IMR-90 (cell line): ENCODE data around the gene TMEM26. TPM values are rescaled to one million over a fixed set of nuclear protein-coding genes. Genes with fewer than 3 reads are reported as not detected.

Source experiments
- ATAC-seq: fragments of 200-7000 bp; cut with Tn5 transposase; 2 replicates; pipeline ENCODE4 v1.9.1; 2020; ENCODE audit warnings: low read depth, mild to moderate bottlenecking, moderate library complexity
- BruUV-seq: library from RNA; stranded (reverse); fragments of 400-500 nt; replicated peaks from 2 replicates; lab custom pipeline; 2021; lab: Mats Ljungman, UMichigan
- CTCF ChIA-PET: fragments of 300-600 bp; formaldehyde crosslinking; extraction: SDS; loops from one replicate; lab custom pipeline; 2021; ENCODE audit warnings: antibody characterized with exemption; lab: Yijun Ruan, JAX
- POLR2A ChIA-PET: fragments of 300-600 bp; sonication (Branson Sonifier 250); formaldehyde crosslinking; loops from one replicate; lab custom pipeline; 2022; ENCODE audit warnings: antibody characterized with exemption; ENCODE audit not compliant: unreplicated experiment; lab: Charles Lee
- DNase-seq: peaks from one replicate; pipeline ENCODE4 v3.0.0; 2013
- H2AFZ ChIP-seq: replicated peaks from 2 replicates; pipeline ENCODE3; 2013; ENCODE audit warnings: low read length, mild to moderate bottlenecking; ENCODE audit not compliant: poor library complexity
- H2AK5ac ChIP-seq: 2 replicates; pipeline ENCODE4 v1.6.1; 2013; ENCODE audit warnings: low read depth, low read length, inconsistent platforms
- H2AK9ac ChIP-seq: replicated peaks from 2 replicates; pipeline ENCODE3; 2013; ENCODE audit warnings: mild to moderate bottlenecking, low read depth, low read length, moderate library complexity; ENCODE audit not compliant: poor library complexity
- H2BK120ac ChIP-seq: 2 replicates; pipeline ENCODE4 v1.6.1; 2013; ENCODE audit warnings: low read depth, low read length, inconsistent platforms
- H2BK15ac ChIP-seq: 3 replicates; pipeline ENCODE4 v1.6.1; 2013; ENCODE audit warnings: low read depth, low read length, inconsistent platforms
- H2BK20ac ChIP-seq: 2 replicates; pipeline ENCODE4 v1.6.1; 2013; ENCODE audit warnings: low read depth, mild to moderate bottlenecking, inconsistent platforms, low read length, moderate library complexity
- H2BK5ac ChIP-seq: 2 replicates; pipeline ENCODE4 v1.6.1; 2013; ENCODE audit warnings: mild to moderate bottlenecking, low read depth, low read length, inconsistent platforms; ENCODE audit not compliant: poor library complexity, severe bottlenecking
- H3K14ac ChIP-seq: replicated peaks from 2 replicates; pipeline ENCODE4 v1.6.1; 2013; ENCODE audit warnings: low read depth, low read length, inconsistent platforms
- H3K18ac ChIP-seq: 2 replicates; pipeline ENCODE4 v1.6.1; 2013; ENCODE audit warnings: low read depth, low read length, control low read depth
- H3K23ac ChIP-seq: 2 replicates; pipeline ENCODE4 v1.6.1; 2013; ENCODE audit warnings: low read depth, low read length, inconsistent platforms
- H3K27ac ChIP-seq: 2 replicates; pipeline ENCODE4 v1.5.1; 2013; ENCODE audit warnings: mild to moderate bottlenecking, control low read depth, low read length; ENCODE audit not compliant: insufficient read depth
- H3K27me3 ChIP-seq: 2 replicates; pipeline ENCODE4 v1.6.1; 2013; ENCODE audit warnings: low read length; ENCODE audit not compliant: control insufficient read depth, insufficient read depth
- H3K36me3 ChIP-seq: 2 replicates; pipeline ENCODE4 v1.6.1; 2013; ENCODE audit warnings: low read length, mixed read lengths; ENCODE audit not compliant: control insufficient read depth, insufficient read depth
- H3K4ac ChIP-seq: 2 replicates; pipeline ENCODE4 v1.6.1; 2013; ENCODE audit warnings: low read depth, low read length, inconsistent platforms
- H3K4me1 ChIP-seq: 2 replicates; pipeline ENCODE4 v1.6.1; 2013; ENCODE audit warnings: low read length, mixed read lengths; ENCODE audit not compliant: control insufficient read depth, insufficient read depth
- H3K4me2 ChIP-seq: 2 replicates; pipeline ENCODE4 v1.6.1; 2013; ENCODE audit warnings: low read depth, mild to moderate bottlenecking, control low read depth, low read length, moderate library complexity
- H3K4me3 ChIP-seq: 2 replicates; pipeline ENCODE4 v1.5.1; 2013; ENCODE audit warnings: low read depth, mild to moderate bottlenecking, control low read depth, low read length, moderate library complexity; ENCODE audit not compliant: insufficient read depth
- H3K56ac ChIP-seq: 2 replicates; pipeline ENCODE4 v1.6.1; 2013; ENCODE audit warnings: low read length, inconsistent platforms; ENCODE audit not compliant: insufficient read depth; ENCODE audit errors: extremely low read depth
- H3K79me1 ChIP-seq, 2 experiments: 2 replicates each; pipeline ENCODE4 v1.6.1; 2013; ENCODE audit warnings: low read length in 2 of 2, inconsistent platforms in 1 of 2, low read depth in 1 of 2
- H3K9ac ChIP-seq: 2 replicates; pipeline ENCODE4 v1.6.1; 2013; ENCODE audit warnings: low read depth, low read length, control low read depth
- H3K9me1 ChIP-seq: 2 replicates; pipeline ENCODE4 v1.6.1; 2013; ENCODE audit warnings: low read length, inconsistent platforms; ENCODE audit not compliant: insufficient read depth
- H3K9me3 ChIP-seq: 2 replicates; pipeline ENCODE4 v1.6.1; 2013; ENCODE audit warnings: low read length; ENCODE audit not compliant: control insufficient read depth, insufficient read depth
- H4K20me1 ChIP-seq: 2 replicates; pipeline ENCODE4 v1.6.1; 2013; ENCODE audit warnings: low read length, inconsistent platforms; ENCODE audit not compliant: insufficient read depth
- H4K5ac ChIP-seq: 2 replicates; pipeline ENCODE4 v1.6.1; 2013; ENCODE audit warnings: mild to moderate bottlenecking, low read depth, low read length, control low read depth
- H4K8ac ChIP-seq, 2 experiments: 2 replicates each; pipeline ENCODE4 v1.6.1; 2013; ENCODE audit warnings: low read depth in 2 of 2, low read length in 2 of 2, control low read depth in 1 of 2, inconsistent platforms in 1 of 2
- H4K91ac ChIP-seq: 2 replicates; pipeline ENCODE4 v1.6.1; 2013; ENCODE audit warnings: low read depth, low read length, inconsistent platforms; ENCODE audit not compliant: insufficient read depth
- BHLHE40 ChIP-seq: fragments of 150-350 bp; IDR thresholded peaks from 2 replicates; pipeline ENCODE4 v1.6.1; 2016; ENCODE audit warnings: mild to moderate bottlenecking, low read depth, low read length
- CEBPB ChIP-seq: IDR thresholded peaks from 2 replicates; pipeline ENCODE4 v1.6.1; 2012; ENCODE audit warnings: low read depth, low read length, improper control_type of control experiment
- CHD1 ChIP-seq: IDR thresholded peaks from 2 replicates; pipeline ENCODE4 v1.6.1; 2012; ENCODE audit warnings: low read depth, low read length, improper control_type of control experiment
- FOS ChIP-seq: fragments of 150-350 bp; IDR thresholded peaks from 2 replicates; pipeline ENCODE4 v1.6.1; 2016; ENCODE audit warnings: low read depth, low read length
- MAFK ChIP-seq: IDR thresholded peaks from 2 replicates; pipeline ENCODE4 v1.6.1; 2012; ENCODE audit warnings: low read depth, low read length, improper control_type of control experiment
- MAZ ChIP-seq: IDR thresholded peaks from 2 replicates; pipeline ENCODE4 v1.6.1; 2012; ENCODE audit warnings: low read depth, mild to moderate bottlenecking, low read length, improper control_type of control experiment, moderate library complexity, borderline replicate concordance
- MXI1 ChIP-seq: IDR thresholded peaks from 2 replicates; pipeline ENCODE4 v1.6.1; 2012; ENCODE audit warnings: low read depth, mild to moderate bottlenecking, low read length, moderate library complexity, borderline replicate concordance
- NFE2L2 ChIP-seq: fragments of 150-350 bp; IDR thresholded peaks from 2 replicates; pipeline ENCODE4 v1.6.1; 2016; ENCODE audit warnings: low read depth, mild to moderate bottlenecking, low read length
- POLR2A ChIP-seq: IDR thresholded peaks from 2 replicates; pipeline ENCODE4 v1.6.1; 2012; ENCODE audit warnings: mild to moderate bottlenecking, low read depth, low read length
- RAD21 ChIP-seq: IDR thresholded peaks from 2 replicates; pipeline ENCODE4 v1.6.1; 2012; ENCODE audit warnings: low read length, improper control_type of control experiment
- RCOR1 ChIP-seq: IDR thresholded peaks from 2 replicates; pipeline ENCODE4 v1.6.1; 2012; ENCODE audit warnings: mild to moderate bottlenecking, low read length, improper control_type of control experiment; ENCODE audit not compliant: insufficient replicate concordance
- RFX5 ChIP-seq: IDR thresholded peaks from 2 replicates; pipeline ENCODE4 v1.8.0; 2012; ENCODE audit warnings: low read depth, mild to moderate bottlenecking, low read length, moderate library complexity
- SMC3 ChIP-seq: fragments of 150-350 bp; IDR thresholded peaks from 2 replicates; pipeline ENCODE4 v1.6.1; 2016; ENCODE audit warnings: low read depth, mild to moderate bottlenecking, antibody characterized with exemption, low read length, moderate library complexity
- WGBS, 2 experiments: methylation state at CpG; one replicate each; pipeline versions ENCODE4 v1.1.5 to v1.1.7; 2013; ENCODE audit warnings: missing lambda C conversion rate in 2 of 2; ENCODE audit not compliant: insufficient read length in 1 of 2; ENCODE audit errors: extremely low coverage in 2 of 2; 5-methylcytosine and 5-hydroxymethylcytosine counted together
- dilution Hi-C: fragments of 300-500 bp; cut with HindIII; formaldehyde crosslinking; loops from one replicate; pipeline ENCODE4 v1.14.3; 2018; ENCODE audit warnings: low sequenced_read_pairs; ENCODE audit not compliant: unreplicated experiment
- in situ Hi-C: fragments of 300-500 bp; cut with MboI; formaldehyde crosslinking; loops from 3 replicates; pipeline ENCODE4 v1.14.3; 2019; ENCODE audit warnings: low sequenced_read_pairs, inconsistent platforms, mixed read lengths
- intact Hi-C: fragments of 100-400 bp; cut with micrococcal nuclease; formaldehyde crosslinking; loops from 2 replicates; pipeline ENCODE4 v1.10.0; 2022
- polyA plus RNA-seq, 3 experiments: library from polyadenylated mRNA; depleted of rRNA; stranded (reverse); fragments of >200 nt; gene quantifications; 2 replicates each; pipeline ENCODE4 v1.2.3, GENCODE V29; 2012; ENCODE audit warnings: low replicate concordance in 1 of 3
- total RNA-seq: library from RNA; depleted of rRNA; stranded (reverse); fragments of >200 nt; gene quantifications from 2 replicates; pipeline ENCODE4 v1.2.3, GENCODE V29; 2012
- TF ChIP-seq, protein P1 (sequence below): conservative IDR thresholded peaks from 2 replicates; pipeline ENCODE4 v1.5.1; 2012; ENCODE audit warnings: mild to moderate bottlenecking, low read depth, low read length, improper control_type of control experiment
- TF ChIP-seq, protein P2 (sequence below): fragments of 150-350 bp; IDR thresholded peaks from 2 replicates; pipeline ENCODE4 v1.6.1; 2016; ENCODE audit warnings: low read depth, mild to moderate bottlenecking, low read length, moderate library complexity, borderline replicate concordance
- TF ChIP-seq, protein P3 (sequence below): fragments of 150-350 bp; IDR thresholded peaks from 2 replicates; pipeline ENCODE4 v1.6.1; 2017; ENCODE audit warnings: mild to moderate bottlenecking, antibody characterized with exemption, low read length, low read depth

Gene TMEM26
- total and polyA plus RNA-seq, 2 of the 4 experiments (the other 2 are of a cell fraction): 0.22 to 0.36 TPM

DNA sequence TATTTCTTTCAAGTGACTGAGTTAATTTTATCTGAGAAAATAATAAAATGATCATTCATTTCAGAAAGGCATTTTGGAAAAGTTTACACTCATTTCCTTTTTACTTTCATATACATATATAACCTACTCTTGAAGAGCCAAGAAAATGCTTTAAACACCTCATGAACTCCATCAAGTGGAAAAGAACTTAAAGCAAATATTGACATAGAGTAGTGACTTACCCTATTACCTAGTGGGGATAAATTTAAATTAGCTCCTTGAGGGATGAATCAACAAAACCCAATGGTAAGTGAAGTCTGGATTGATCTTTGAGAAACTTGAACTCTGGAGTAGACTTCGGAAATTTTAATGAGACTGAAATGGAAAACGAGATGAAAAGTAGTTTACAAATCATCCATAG lies 88.6 kb downstream of the TMEM26 start:
- TF ChIP-seq, protein P1, sequence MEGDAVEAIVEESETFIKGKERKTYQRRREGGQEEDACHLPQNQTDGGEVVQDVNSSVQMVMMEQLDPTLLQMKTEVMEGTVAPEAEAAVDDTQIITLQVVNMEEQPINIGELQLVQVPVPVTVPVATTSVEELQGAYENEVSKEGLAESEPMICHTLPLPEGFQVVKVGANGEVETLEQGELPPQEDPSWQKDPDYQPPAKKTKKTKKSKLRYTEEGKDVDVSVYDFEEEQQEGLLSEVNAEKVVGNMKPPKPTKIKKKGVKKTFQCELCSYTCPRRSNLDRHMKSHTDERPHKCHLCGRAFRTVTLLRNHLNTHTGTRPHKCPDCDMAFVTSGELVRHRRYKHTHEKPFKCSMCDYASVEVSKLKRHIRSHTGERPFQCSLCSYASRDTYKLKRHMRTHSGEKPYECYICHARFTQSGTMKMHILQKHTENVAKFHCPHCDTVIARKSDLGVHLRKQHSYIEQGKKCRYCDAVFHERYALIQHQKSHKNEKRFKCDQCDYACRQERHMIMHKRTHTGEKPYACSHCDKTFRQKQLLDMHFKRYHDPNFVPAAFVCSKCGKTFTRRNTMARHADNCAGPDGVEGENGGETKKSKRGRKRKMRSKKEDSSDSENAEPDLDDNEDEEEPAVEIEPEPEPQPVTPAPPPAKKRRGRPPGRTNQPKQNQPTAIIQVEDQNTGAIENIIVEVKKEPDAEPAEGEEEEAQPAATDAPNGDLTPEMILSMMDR: no peak
- TF ChIP-seq SMC3 (no peak), RFX5 (no peak), NFE2L2 (no peak), CHD1 (no peak), BHLHE40 (no peak), RAD21 (no peak), FOS (no peak), MXI1 (no peak), MAZ (no peak), POLR2A (no peak), RCOR1 (no peak), MAFK (no peak), CEBPB (no peak)
- TF ChIP-seq, protein P2, sequence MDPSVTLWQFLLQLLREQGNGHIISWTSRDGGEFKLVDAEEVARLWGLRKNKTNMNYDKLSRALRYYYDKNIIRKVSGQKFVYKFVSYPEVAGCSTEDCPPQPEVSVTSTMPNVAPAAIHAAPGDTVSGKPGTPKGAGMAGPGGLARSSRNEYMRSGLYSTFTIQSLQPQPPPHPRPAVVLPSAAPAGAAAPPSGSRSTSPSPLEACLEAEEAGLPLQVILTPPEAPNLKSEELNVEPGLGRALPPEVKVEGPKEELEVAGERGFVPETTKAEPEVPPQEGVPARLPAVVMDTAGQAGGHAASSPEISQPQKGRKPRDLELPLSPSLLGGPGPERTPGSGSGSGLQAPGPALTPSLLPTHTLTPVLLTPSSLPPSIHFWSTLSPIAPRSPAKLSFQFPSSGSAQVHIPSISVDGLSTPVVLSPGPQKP: no peak
- TF ChIP-seq, protein P3, sequence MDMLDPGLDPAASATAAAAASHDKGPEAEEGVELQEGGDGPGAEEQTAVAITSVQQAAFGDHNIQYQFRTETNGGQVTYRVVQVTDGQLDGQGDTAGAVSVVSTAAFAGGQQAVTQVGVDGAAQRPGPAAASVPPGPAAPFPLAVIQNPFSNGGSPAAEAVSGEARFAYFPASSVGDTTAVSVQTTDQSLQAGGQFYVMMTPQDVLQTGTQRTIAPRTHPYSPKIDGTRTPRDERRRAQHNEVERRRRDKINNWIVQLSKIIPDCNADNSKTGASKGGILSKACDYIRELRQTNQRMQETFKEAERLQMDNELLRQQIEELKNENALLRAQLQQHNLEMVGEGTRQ: no peak
- H2BK20ac ChIP-seq: no peak overlapping the region
- no peak overlapping the region for H2AFZ ChIP-seq
- WGBS, 2 experiments: no CpG with 5 or more reads among the region's 2 CpGs
- no peaks in the 10 kb centered on the region for H4K20me1 ChIP-seq
- no peak overlapping the region for H3K18ac ChIP-seq
- no peaks in the 10 kb centered on the region for H3K9me1 ChIP-seq
- in situ Hi-C loops: no loop called here
- no peak overlapping the region for H3K27ac ChIP-seq
- no peak overlapping the region for H2BK120ac ChIP-seq
- H3K4me1 ChIP-seq: no peaks in the 10 kb centered on the region
- no peak overlapping the region for H3K4me3 ChIP-seq
- DNase-seq (no peak), ATAC-seq (no peak)
- H3K79me1 ChIP-seq: no peaks in the 10 kb centered on the region
- H3K4me2 ChIP-seq: no peak overlapping the region
- H3K9ac ChIP-seq: no peak overlapping the region
- no peaks in the 10 kb centered on the region for H3K27me3 ChIP-seq
- BruUV-seq: no TSS peak
- no peak overlapping the region for H3K56ac ChIP-seq
- no peak overlapping the region for H4K8ac ChIP-seq
- ChIA-PET CTCF (no interaction called here), POLR2A (no interaction called here)
- H2BK15ac ChIP-seq: no peak overlapping the region
- intact Hi-C loops: no loop called here
- no peak overlapping the region for H2BK5ac ChIP-seq
- H3K23ac ChIP-seq: no peak overlapping the region
- no peak overlapping the region for H3K14ac ChIP-seq
- H3K36me3 ChIP-seq: no peaks in the 10 kb centered on the region
- no peak overlapping the region for H3K4ac ChIP-seq
- dilution Hi-C loops: no loop called here
- H2AK5ac ChIP-seq: no peak overlapping the region
- H2AK9ac ChIP-seq: no peak overlapping the region
- H4K5ac ChIP-seq: no peak overlapping the region
- H3K9me3 ChIP-seq: no peaks in the 10 kb centered on the region
- no peak overlapping the region for H4K91ac ChIP-seq
